Nephron progenitor cell (in vitro differentiated cells): ENCODE results near the gene RABL3.
A peak's percentile ranks its signal among the peaks of the same experiment; 100 is the strongest.
"Not testable (repeated sequence)": the region's sequence is repeated elsewhere in the genome, so short reads cannot be mapped to it uniquely, and the experiment has no call there.

Experiments
- DNase-seq: peaks from one replicate; pipeline ENCODE4 v3.0.0; 2021
- H3K27ac Mint-ChIP-seq: 2 replicates; pipeline ENCODE4 v1.8.0; 2021; ENCODE audit warnings: mild to moderate bottlenecking, moderate library complexity, mixed read lengths
- H3K27me3 Mint-ChIP-seq: 2 replicates; pipeline ENCODE4 v1.8.0; 2021; ENCODE audit warnings: mild to moderate bottlenecking, low read depth, mixed read lengths; ENCODE audit not compliant: poor library complexity
- H3K36me3 Mint-ChIP-seq: 2 replicates; pipeline ENCODE4 v1.8.0; 2021; ENCODE audit warnings: low read depth, mixed read lengths
- H3K4me1 Mint-ChIP-seq: 2 replicates; pipeline ENCODE4 v1.8.0; 2021; ENCODE audit warnings: mixed read lengths
- H3K4me3 Mint-ChIP-seq: 2 replicates; pipeline ENCODE4 v1.8.0; 2021; ENCODE audit warnings: mild to moderate bottlenecking, moderate library complexity, mixed read lengths
- H3K9me3 Mint-ChIP-seq: 2 replicates; pipeline ENCODE4 v1.8.0; 2021; ENCODE audit warnings: mild to moderate bottlenecking, moderate library complexity, mixed read lengths
- TF ChIP-seq, protein P1 (sequence below): fragments of 200-600 bp; sonication (generic); IDR thresholded peaks from 2 replicates; pipeline ENCODE4 v1.5.0; 2021; ENCODE audit warnings: antibody characterized with exemption

The RABL3 gene

GRCh38 chr3:120743556-120744195, 1.4 kb upstream of the RABL3 start:
- no peaks in the 10 kb centered on the region for H3K27me3 Mint-ChIP-seq
- TF ChIP-seq, protein P1, sequence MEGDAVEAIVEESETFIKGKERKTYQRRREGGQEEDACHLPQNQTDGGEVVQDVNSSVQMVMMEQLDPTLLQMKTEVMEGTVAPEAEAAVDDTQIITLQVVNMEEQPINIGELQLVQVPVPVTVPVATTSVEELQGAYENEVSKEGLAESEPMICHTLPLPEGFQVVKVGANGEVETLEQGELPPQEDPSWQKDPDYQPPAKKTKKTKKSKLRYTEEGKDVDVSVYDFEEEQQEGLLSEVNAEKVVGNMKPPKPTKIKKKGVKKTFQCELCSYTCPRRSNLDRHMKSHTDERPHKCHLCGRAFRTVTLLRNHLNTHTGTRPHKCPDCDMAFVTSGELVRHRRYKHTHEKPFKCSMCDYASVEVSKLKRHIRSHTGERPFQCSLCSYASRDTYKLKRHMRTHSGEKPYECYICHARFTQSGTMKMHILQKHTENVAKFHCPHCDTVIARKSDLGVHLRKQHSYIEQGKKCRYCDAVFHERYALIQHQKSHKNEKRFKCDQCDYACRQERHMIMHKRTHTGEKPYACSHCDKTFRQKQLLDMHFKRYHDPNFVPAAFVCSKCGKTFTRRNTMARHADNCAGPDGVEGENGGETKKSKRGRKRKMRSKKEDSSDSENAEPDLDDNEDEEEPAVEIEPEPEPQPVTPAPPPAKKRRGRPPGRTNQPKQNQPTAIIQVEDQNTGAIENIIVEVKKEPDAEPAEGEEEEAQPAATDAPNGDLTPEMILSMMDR = no peak

GRCh38 chr3:120742849-120743365, 591 bp upstream of the RABL3 start:
- TF ChIP-seq, protein P1 = no peak
- Mint-ChIP-seq H3K4me3 (peak overlapping the region; percentile 92), H3K9me3 (peaks cover 30% of the 10 kb centered on the region), H3K27ac (peak overlapping the region; percentile 100), H3K27me3 (no peaks in the 10 kb centered on the region), H3K4me1 (peaks cover 39% of the 10 kb centered on the region), H3K36me3 (peaks cover 33% of the 10 kb centered on the region)
- peak; percentile 56 for DNase-seq

More at GRCh38 chr3:120743556-120744195, 1.4 kb upstream of the RABL3 start:
- Mint-ChIP-seq H3K36me3 (peaks cover 25% of the 10 kb centered on the region), H3K4me3 (peak overlapping the region; percentile 92), H3K4me1 (peaks cover 39% of the 10 kb centered on the region), H3K27ac (peak overlapping the region; percentile 100), H3K9me3 (peaks cover 22% of the 10 kb centered on the region)
- peak; percentile 1 for DNase-seq

GRCh38 chr3:120741837-120742197, 499 bp downstream of the RABL3 start:
- H3K9me3 Mint-ChIP-seq = peaks cover 34% of the 10 kb centered on the region
- TF ChIP-seq, protein P1 = no peak
- peak overlapping the region; percentile 100 for H3K27ac Mint-ChIP-seq
- no peak for DNase-seq
- peaks cover 39% of the 10 kb centered on the region for H3K4me1 Mint-ChIP-seq
- H3K36me3 Mint-ChIP-seq = peaks cover 37% of the 10 kb centered on the region
- H3K27me3 Mint-ChIP-seq = no peaks in the 10 kb centered on the region
- peak overlapping the region; percentile 92 for H3K4me3 Mint-ChIP-seq

DNA sequence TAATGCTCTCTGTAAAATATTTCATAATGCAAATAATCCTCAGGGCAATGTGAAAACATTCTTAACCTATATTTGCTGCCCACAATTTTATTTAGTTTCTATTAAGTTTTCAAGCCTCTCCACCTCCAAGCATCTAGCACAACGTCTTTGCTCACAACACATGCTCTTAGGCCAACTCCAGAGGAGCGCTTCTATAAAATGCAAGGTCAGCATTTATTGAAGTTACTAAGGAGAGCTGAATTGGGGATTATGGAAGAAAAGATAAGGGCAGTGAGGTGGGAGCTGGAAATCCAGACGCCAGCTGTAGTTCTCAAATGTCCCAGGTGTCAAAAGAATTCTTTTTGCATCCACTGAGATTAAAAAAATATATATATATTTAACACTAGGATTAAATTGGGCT, 996 bp downstream of the RABL3 start:
- DNase-seq = no peak
- TF ChIP-seq, protein P1 = no peak
- peak overlapping the region; percentile 92 for H3K4me3 Mint-ChIP-seq
- H3K27me3 Mint-ChIP-seq = no peaks in the 10 kb centered on the region
- H3K9me3 Mint-ChIP-seq = peaks cover 33% of the 10 kb centered on the region
- peaks cover 39% of the 10 kb centered on the region for H3K4me1 Mint-ChIP-seq
- no peak overlapping the region for H3K27ac Mint-ChIP-seq
- peaks cover 35% of the 10 kb centered on the region for H3K36me3 Mint-ChIP-seq

- Mint-ChIP-seq H3K4me1 (peaks cover 13% of the 10 kb centered on the region), H3K9me3 (peaks cover 60% of the 10 kb centered on the region), H3K36me3 (peaks cover 34% of the 10 kb centered on the region)
- not testable (repeated sequence) for DNase-seq, H3K27me3 Mint-ChIP-seq, H3K4me3 Mint-ChIP-seq, H3K27ac Mint-ChIP-seq
These were observed 4.3 kb downstream of the RABL3 start for GRCh38 chr3:120738006-120738405.

GRCh38 chr3:120730576-120731542, 11.5 kb downstream of the RABL3 start:
- no peaks in the 10 kb centered on the region for H3K4me1 Mint-ChIP-seq
- no peak for DNase-seq

More at GRCh38 chr3:120730576-120731542, 11.5 kb downstream of the RABL3 start:
- Mint-ChIP-seq H3K4me3 (no peak overlapping the region), H3K36me3 (peaks cover 17% of the 10 kb centered on the region), H3K27ac (no peak overlapping the region), H3K27me3 (no peaks in the 10 kb centered on the region), H3K9me3 (peaks cover 29% of the 10 kb centered on the region)
- TF ChIP-seq, protein P1 = no peak
